ENCODE results near the gene UVSSA.

Gene UVSSA

GRCh38 chr4:1312821-1313640, 34.0 kb upstream of the UVSSA start:
- no peak overlapping the region for H3K27ac ChIP-seq
- no peak for TF ChIP-seq CTCF (conservative IDR thresholded peaks at IDR 0.05)

- no peak for TF ChIP-seq CTCF (conservative IDR thresholded peaks at IDR 0.05)
Observed at GRCh38 chr4:1315306-1315705, 31.7 kb upstream of the UVSSA start.

GRCh38 chr4:1315836-1316536, 31.0 kb upstream of the UVSSA start:
- H3K27ac ChIP-seq, result no peak overlapping the region
- no peak for TF ChIP-seq CTCF (conservative IDR thresholded peaks at IDR 0.05)

More at GRCh38 chr4:1315306-1315705, 31.7 kb upstream of the UVSSA start:
- no peak overlapping the region for H3K27ac ChIP-seq

- TF ChIP-seq CTCF (conservative IDR thresholded peaks at IDR 0.05), result no peak
- H3K27ac ChIP-seq, result no peak overlapping the region
Observed at GRCh38 chr4:1316537-1317168, 30.4 kb upstream of the UVSSA start.

GRCh38 chr4:1317177-1318045, 29.6 kb upstream of the UVSSA start:
- H3K27ac ChIP-seq, result no peak overlapping the region
- no peak for TF ChIP-seq CTCF (conservative IDR thresholded peaks at IDR 0.05)

GRCh38 chr4:1318046-1318375, 29.0 kb upstream of the UVSSA start:
- no peak overlapping the region for H3K27ac ChIP-seq
- no peak for TF ChIP-seq CTCF (conservative IDR thresholded peaks at IDR 0.05)

Measured in VCaP (cell line).